GM12864 (cell line): ENCODE data around the gene NTRK3.

Experiments used
- DNase-seq: peaks from one replicate; pipeline ENCODE4 v3.0.0-alpha.2; 2011; ENCODE audit warnings: low read depth
- H3K4me3 ChIP-seq: 2 replicates; pipeline ENCODE4 v1.5.1; 2011; ENCODE audit warnings: mild to moderate bottlenecking, low read depth, low read length, control low read depth
- TF ChIP-seq, protein P1 (sequence below): IDR thresholded peaks from 2 replicates; pipeline ENCODE4 v1.5.1; 2011; ENCODE audit warnings: low read depth, mild to moderate bottlenecking, moderate library complexity, low read length, control low read depth, inconsistent platforms; ENCODE audit errors: missing control alignments

Gene NTRK3

DNA sequence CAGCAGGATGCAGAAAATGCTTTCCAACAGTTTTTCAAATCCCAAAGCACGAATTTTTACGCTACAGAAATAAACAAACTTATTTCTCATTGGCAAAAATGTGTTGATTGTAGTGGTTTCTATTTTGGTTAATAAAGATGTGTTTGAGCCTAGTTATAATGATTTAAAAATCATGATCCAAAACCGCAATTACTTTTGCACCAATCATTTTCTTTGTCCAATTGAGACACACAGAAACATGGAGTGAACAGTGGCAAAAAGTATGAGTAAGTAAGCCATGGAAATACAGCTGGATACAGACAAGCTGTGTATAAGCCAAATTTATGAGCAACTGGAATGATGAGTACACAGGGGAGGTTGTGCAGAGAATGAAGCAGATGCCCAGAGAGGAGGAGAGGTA is 427.9 kb downstream of the NTRK3 start:
- no peak for DNase-seq
- no peak overlapping the region for H3K4me3 ChIP-seq
- TF ChIP-seq, protein P1, sequence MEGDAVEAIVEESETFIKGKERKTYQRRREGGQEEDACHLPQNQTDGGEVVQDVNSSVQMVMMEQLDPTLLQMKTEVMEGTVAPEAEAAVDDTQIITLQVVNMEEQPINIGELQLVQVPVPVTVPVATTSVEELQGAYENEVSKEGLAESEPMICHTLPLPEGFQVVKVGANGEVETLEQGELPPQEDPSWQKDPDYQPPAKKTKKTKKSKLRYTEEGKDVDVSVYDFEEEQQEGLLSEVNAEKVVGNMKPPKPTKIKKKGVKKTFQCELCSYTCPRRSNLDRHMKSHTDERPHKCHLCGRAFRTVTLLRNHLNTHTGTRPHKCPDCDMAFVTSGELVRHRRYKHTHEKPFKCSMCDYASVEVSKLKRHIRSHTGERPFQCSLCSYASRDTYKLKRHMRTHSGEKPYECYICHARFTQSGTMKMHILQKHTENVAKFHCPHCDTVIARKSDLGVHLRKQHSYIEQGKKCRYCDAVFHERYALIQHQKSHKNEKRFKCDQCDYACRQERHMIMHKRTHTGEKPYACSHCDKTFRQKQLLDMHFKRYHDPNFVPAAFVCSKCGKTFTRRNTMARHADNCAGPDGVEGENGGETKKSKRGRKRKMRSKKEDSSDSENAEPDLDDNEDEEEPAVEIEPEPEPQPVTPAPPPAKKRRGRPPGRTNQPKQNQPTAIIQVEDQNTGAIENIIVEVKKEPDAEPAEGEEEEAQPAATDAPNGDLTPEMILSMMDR = no peak

DNA sequence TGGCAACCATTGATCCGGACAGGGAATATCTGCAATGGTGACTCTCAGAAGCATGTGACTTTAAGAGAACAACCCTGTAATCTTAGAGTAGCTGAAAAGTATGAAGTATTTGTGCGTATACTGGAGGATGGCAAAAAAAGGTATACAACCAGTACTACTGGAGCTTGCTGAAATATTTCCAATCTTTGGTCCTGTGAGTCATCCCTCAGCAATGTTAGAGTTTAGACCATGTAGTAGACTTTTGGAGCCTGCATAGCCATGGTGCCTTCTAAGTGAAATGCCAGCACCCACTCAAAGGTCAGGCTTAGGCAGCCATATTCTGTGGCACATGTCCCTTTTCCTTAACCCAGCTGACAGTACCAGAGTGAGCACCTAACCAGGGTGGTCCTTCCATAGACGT is 429.4 kb downstream of the NTRK3 start:
- no peak overlapping the region for H3K4me3 ChIP-seq
- TF ChIP-seq, protein P1 = no peak
- DNase-seq = no peak

DNA sequence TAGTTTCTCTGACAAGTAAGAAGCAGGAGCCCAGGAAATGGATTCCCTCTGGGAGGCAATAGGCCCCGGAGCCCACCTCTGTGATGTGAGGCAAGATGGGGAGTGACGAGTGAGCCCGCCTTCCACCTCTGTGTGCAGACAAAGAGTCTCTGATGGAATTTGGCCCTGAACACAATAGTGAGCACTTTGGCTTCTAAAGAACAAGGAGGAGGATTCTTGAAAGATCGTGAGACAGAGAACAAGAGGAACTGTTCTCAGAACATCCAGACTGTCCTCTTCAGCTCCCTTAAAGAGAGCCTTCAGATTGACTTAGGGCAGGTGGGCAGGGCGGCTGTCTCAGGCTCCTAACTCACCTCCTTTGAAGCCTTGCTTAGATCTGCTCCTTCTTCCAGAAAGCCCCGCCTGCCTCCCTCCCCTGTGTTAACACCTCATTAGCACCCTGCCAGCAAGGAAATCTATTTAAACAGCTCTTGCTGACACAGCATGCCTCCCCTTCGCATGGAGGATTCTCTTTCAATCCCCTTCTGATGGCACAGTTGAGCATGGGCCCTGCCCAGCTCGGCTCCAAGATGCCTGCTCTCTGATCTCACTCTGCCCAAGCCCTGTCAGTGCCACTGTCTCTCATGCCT is 430.3 kb downstream of the NTRK3 start:
- TF ChIP-seq, protein P1 = no peak
- DNase-seq = no peak
- no peak overlapping the region for H3K4me3 ChIP-seq

DNA sequence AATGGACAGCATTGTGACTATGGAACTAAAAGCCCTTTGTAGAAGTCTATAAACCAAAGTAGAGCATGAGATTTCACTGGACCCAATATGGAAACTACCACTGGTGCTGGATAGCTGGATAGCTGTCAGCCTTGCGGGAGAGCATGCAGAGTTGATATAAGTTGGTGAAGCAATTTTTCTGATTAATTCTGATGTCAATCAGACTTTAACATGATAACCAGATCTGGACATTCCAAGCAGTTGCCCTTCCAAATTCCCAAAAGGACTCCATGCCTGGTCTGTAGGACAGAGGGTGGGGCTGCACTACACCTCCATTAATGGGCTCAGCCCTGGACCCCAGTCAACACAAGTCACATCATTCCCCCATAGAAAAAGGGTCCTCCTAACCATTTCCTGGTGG is 437.8 kb downstream of the NTRK3 start:
- TF ChIP-seq, protein P1 = no peak
- no peak for DNase-seq

DNA sequence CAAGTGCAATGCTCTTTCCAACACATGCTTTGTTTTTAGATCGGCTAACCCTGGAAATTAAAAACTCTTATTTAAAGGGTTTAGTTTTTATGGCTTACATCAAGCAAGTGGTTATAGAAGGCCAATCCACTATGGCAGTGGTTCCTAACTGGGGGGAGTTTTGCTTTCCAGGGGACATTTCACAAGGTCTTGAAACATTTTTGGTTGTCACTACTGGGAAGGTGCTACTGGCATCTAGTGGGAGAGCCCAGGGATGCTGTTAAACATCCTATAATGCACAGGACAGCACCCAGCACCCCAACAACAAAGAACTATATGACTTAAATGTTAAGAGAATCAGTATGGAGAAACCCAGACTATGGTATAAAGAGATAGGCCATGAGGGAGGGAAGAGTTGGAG is 439.0 kb downstream of the NTRK3 start:
- no peak for DNase-seq
- TF ChIP-seq, protein P1 = no peak
- H3K4me3 ChIP-seq = no peak overlapping the region

More for the DNA sequence above, 437.8 kb downstream of the NTRK3 start:
- no peak overlapping the region for H3K4me3 ChIP-seq

DNA sequence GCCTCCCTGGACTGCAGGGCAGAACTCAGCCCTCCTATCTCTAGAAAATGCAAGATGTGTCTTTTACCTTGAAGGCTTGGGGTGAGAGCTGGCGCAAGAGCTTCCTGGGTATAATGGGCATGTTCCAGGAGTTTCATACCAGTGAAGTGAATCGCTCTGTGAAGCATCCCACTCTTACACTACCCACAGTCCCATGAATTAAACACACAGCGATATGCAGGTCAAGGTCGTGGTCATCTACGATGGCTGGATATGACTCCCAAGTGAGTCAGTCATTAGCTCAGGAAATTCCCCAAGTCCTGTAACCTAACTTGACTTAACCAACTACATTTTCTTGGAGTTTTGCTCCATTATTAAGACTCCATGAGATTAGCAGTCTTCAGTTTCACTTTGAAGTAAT is 439.7 kb downstream of the NTRK3 start:
- DNase-seq = no peak
- no peak overlapping the region for H3K4me3 ChIP-seq
- TF ChIP-seq, protein P1 = no peak

DNA sequence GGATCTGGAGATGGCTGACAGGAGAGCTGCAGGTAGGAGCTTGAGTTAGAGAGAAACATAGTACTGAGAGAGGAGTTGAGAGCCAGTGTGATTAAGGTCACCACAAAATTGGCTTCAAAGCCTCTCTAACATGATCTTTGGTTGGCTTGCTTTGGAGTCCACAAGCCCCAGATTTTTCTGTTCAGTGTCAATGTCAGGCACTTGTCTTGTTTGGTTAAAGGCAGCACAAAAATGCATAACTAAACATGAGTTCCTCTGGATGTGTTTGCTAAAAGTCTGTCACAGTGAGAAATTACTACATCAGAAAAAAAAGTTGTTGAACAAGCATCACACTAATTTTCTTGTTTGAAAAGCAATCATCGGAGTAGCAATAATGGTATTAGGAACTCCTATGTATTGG is 440.5 kb downstream of the NTRK3 start:
- DNase-seq = no peak
- TF ChIP-seq, protein P1 = no peak
- no peak overlapping the region for H3K4me3 ChIP-seq
